ENCODE measurements around the gene NRXN3. TPM values are rescaled to one million over a fixed set of nuclear protein-coding genes. Genes with fewer than 3 reads are reported as not detected.

Gene NRXN3
- total RNA-seq, 1 experiment from 2014 or later = not detected

- ChIA-PET CTCF (no interaction called here), RAD21 (ENCODE audit: low non-redundant PET in 1 of 2, low total read pairs in 2 of 2, uncharacterized antibody in 2 of 2, unreplicated experiment in 2 of 2) (no interaction called here), POLR2A (no interaction called here)
- Histone ChIP-seq H3K4me1 (ENCODE audit: control insufficient read depth in 1 of 2, insufficient read depth in 2 of 2, low read length in 2 of 2) (no peaks in the 10 kb centered on the region), H3K27me3 (ENCODE audit: insufficient read depth, low read length) (no peaks in the 10 kb centered on the region), H3K27ac (ENCODE audit: low read depth, low read length) (no peak overlapping the region), H4K20me1 (ENCODE audit: insufficient read depth) (no peaks in the 10 kb centered on the region), H3K9me2 (ENCODE audit: insufficient read depth) (no peaks in the 10 kb centered on the region), H3K36me3 (ENCODE audit: control insufficient read depth in 1 of 2, insufficient read depth in 2 of 2, low read length in 2 of 2) (no peaks in the 10 kb centered on the region), H3K79me2 (ENCODE audit: insufficient read depth, low read length) (no peaks in the 10 kb centered on the region), H3K9ac (ENCODE audit: low read length) (no peak overlapping the region), H3K4me2 (ENCODE audit: low read length) (no peak overlapping the region), H3K4me3 (replicated peaks in 1 of 2; ENCODE audit: low read depth in 1 of 2, low read length in 2 of 2) (no peak overlapping the region), H2AFZ (ENCODE audit: low read depth, low read length, poor library complexity, severe bottlenecking) (no peak overlapping the region), H3K9me3 (ENCODE audit: control insufficient read depth in 1 of 2, insufficient read depth in 1 of 2, low read depth in 1 of 2, low read length in 2 of 2) (no peaks in the 10 kb centered on the region)
- intact Hi-C loops (cut with micrococcal nuclease) = no loop called here
- BruUV-seq (replicated peaks) = no TSS peak
- TF ChIP-seq ELF1 (IDR thresholded peaks at IDR 0.05; ENCODE audit: borderline replicate concordance, low read depth) (no peak), POLR2AphosphoS5 (IDR thresholded peaks at IDR 0.05; ENCODE audit: low read depth, low read length) (no peak), ZFX (IDR thresholded peaks at IDR 0.05) (no peak), FOSL1 (IDR thresholded peaks at IDR 0.05; ENCODE audit: low read depth) (no peak), POLR2A (IDR thresholded peaks at IDR 0.05; ENCODE audit: borderline replicate concordance, extremely low read depth, insufficient read depth, insufficient read length) (no peak)
- DNase-seq (ENCODE audit: low read depth, low spot score) = no peak
- no peak for ATAC-seq
Observed at GRCh38 chr14:78512021-78512420, 341.8 kb downstream of the NRXN3 start.

GRCh38 chr14:78519863-78520262 is 349.7 kb downstream of the NRXN3 start:
- DNase-seq (ENCODE audit: low read depth, low spot score) = no peak
- no peaks in the 10 kb centered on the region for H4K20me1 ChIP-seq (ENCODE audit: insufficient read depth)
- POLR2A ChIA-PET = no interaction called here
- intact Hi-C loops (cut with micrococcal nuclease) = no loop called here
- no peak for ATAC-seq
- TF ChIP-seq EZH2phosphoT487 (IDR thresholded peaks at IDR 0.05; ENCODE audit: borderline replicate concordance) (no peak), EZH2 (IDR thresholded peaks at IDR 0.05) (no peak), SP1 (IDR thresholded peaks at IDR 0.05; ENCODE audit: low read depth) (no peak), TCF7L2 (IDR thresholded peaks at IDR 0.05; ENCODE audit: borderline replicate concordance, extremely low read depth, insufficient read depth, insufficient read length) (no peak), ELF1 (IDR thresholded peaks at IDR 0.05; ENCODE audit: borderline replicate concordance, low read depth) (no peak), REST (IDR thresholded peaks at IDR 0.05; ENCODE audit: low read depth) (peak; percentile 60)
- no peaks in the 10 kb centered on the region for H3K9me2 ChIP-seq (ENCODE audit: insufficient read depth)
- H3K9ac ChIP-seq (ENCODE audit: low read length) = no peak overlapping the region
- H3K36me3 ChIP-seq (ENCODE audit: control insufficient read depth in 1 of 2, insufficient read depth in 2 of 2, low read length in 2 of 2) = no peaks in the 10 kb centered on the region
- H3K4me2 ChIP-seq (ENCODE audit: low read length) = no peak overlapping the region
- H3K27me3 ChIP-seq (ENCODE audit: insufficient read depth, low read length) = no peaks in the 10 kb centered on the region
- H3K4me1 ChIP-seq (ENCODE audit: control insufficient read depth in 1 of 2, insufficient read depth in 2 of 2, low read length in 2 of 2) = no peaks in the 10 kb centered on the region
- CTCF ChIA-PET = no interaction called here
- H3K9me3 ChIP-seq (ENCODE audit: control insufficient read depth in 1 of 2, insufficient read depth in 1 of 2, low read depth in 1 of 2, low read length in 2 of 2) = no peaks in the 10 kb centered on the region
- BruUV-seq (replicated peaks) = no TSS peak
- H3K4me3 ChIP-seq (replicated peaks in 1 of 2; ENCODE audit: low read depth in 1 of 2, low read length in 2 of 2) = no peak overlapping the region
- RAD21 ChIA-PET (ENCODE audit: low non-redundant PET in 1 of 2, low total read pairs in 2 of 2, uncharacterized antibody in 2 of 2, unreplicated experiment in 2 of 2) = no interaction called here
- no peaks in the 10 kb centered on the region for H3K79me2 ChIP-seq (ENCODE audit: insufficient read depth, low read length)
- no peak overlapping the region for H2AFZ ChIP-seq (ENCODE audit: low read depth, low read length, poor library complexity, severe bottlenecking)
- H3K27ac ChIP-seq (ENCODE audit: low read depth, low read length) = no peak overlapping the region

Data from HCT116 (cell line).